Testis (tissue), 3 donors: ENCODE data around the gene GRIK5. TPM values are rescaled to one million over a fixed set of nuclear protein-coding genes. Genes with fewer than 3 reads are reported as not detected.
"Not testable (repeated sequence)": the region's sequence is repeated elsewhere in the genome, so short reads cannot be mapped to it uniquely, and the experiment has no call there.

Experiments
- DNase-seq: peaks from one replicate; pipeline ENCODE4 v3.0.0-alpha.2; 2019
- H3K27ac ChIP-seq, 2 donors: fragments of 200-600 bp; sonication (generic); one replicate each; pipeline ENCODE4 v1.5.1; 2019
- H3K27me3 ChIP-seq: fragments of 200-600 bp; sonication (generic); one replicate; pipeline ENCODE4 v1.5.1; 2019
- H3K36me3 ChIP-seq: fragments of 200-600 bp; sonication (generic); one replicate; pipeline ENCODE4 v1.5.1; 2017; ENCODE audit warnings: low read depth; ENCODE audit errors: missing control alignments
- H3K4me1 ChIP-seq: fragments of 200-600 bp; sonication (generic); one replicate; pipeline ENCODE4 v1.5.1; 2019
- H3K4me3 ChIP-seq, 2 donors: fragments of 200-600 bp; sonication (generic); one replicate each; pipeline ENCODE4 v1.5.1; 2017 to 2019
- H3K9me3 ChIP-seq: fragments of 200-600 bp; sonication (generic); one replicate; pipeline ENCODE4 v1.5.1; 2017
- POLR2A ChIP-seq: fragments of 450-650 bp; IDR thresholded peaks from one replicate; pipeline ENCODE4 v1.6.1; 2017; ENCODE audit warnings: antibody characterized with exemption, mild to moderate bottlenecking, moderate library complexity
- WGBS, 2 donors: methylation state at CpG; one replicate each; pipeline ENCODE4 v1.1.5; 2018; 5-methylcytosine and 5-hydroxymethylcytosine counted together
- intact Hi-C: fragments of 100-400 bp; cut with DNase I; formaldehyde crosslinking; loops from one replicate; pipeline ENCODE4 v1.15.1; 2023; ENCODE audit warnings: low total_unique reads
- polyA plus RNA-seq: library from polyadenylated mRNA; stranded (reverse); fragments of 350-450 nt; fragmentation: Illumina TruSeq; extraction: RNeasy Lipid Tissue Mini Kit (QIAGEN cat#74804); gene quantifications from one replicate; pipeline ENCODE4 v1.2.3, GENCODE V29; 2014; ENCODE audit warnings: low read depth, low replicate concordance; ENCODE audit not compliant: insufficient read depth
- total RNA-seq, 2 donors: library from RNA; depleted of rRNA; stranded (reverse); fragments of >200 nt; gene quantifications; one replicate each; pipeline ENCODE4 v1.2.3, GENCODE V29; 2016
- TF ChIP-seq, protein P1 (sequence below), 3 experiments: fragments of 450-650 bp in 2 of 3; fragments of 200-600 bp in 1 of 3; sonication (generic) in 1 of 3; IDR thresholded peaks; one replicate each; pipeline ENCODE4 v1.5.1; 2016 to 2019; ENCODE audit warnings: antibody characterized with exemption in 3 of 3, mild to moderate bottlenecking in 2 of 3, moderate library complexity in 1 of 3

GRIK5 gene
- total and polyA plus RNA-seq, 3 donors from 2014 or later = 31.7 to 87.4 (median 43.8) TPM

DNA sequence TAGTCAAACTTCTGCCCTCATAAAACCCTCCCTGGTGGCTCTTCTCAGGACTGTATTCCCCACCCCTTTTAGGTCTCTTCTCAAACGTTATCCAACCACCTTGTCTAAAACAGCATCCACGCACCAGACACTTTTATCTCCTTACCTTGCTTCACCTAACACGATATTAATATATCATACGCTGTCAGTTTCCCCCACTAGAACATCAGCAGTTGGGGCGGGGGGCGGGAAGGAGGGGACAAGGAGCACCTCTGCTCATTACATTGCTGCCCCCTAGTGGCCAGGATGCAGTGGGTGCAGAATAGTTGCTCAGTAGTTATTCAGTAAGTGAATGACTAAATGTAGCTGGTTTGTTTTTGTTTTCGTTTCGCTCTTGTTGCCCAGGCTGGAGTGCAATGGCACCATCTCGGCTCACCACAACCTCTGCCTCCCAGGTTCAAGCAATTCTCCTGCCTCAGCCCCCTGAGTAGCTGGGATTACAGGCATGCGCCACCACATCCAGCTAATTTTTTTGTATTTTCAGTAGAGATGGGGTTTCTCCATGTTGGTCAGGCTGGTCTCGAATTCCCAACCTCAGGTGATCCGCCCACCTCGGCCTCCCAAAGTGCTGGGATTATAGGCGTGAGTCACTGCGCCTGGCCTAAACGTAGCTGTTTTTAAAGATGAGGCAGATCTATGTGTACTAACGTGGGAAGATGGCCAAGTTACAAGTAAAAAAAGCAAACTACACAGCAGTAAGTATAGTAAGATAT, 35.2 kb downstream of the GRIK5 start:
- H3K9me3 ChIP-seq, H3K4me1 ChIP-seq, H3K36me3 ChIP-seq, intact Hi-C loops, H3K27ac ChIP-seq, H3K4me3 ChIP-seq, H3K27me3 ChIP-seq: not testable (repeated sequence)
- DNase-seq = peak; percentile 72
- WGBS, 2 donors = 51 to 61% methylated on average over 17 of the region's 17 CpGs
- TF ChIP-seq, protein P1, sequence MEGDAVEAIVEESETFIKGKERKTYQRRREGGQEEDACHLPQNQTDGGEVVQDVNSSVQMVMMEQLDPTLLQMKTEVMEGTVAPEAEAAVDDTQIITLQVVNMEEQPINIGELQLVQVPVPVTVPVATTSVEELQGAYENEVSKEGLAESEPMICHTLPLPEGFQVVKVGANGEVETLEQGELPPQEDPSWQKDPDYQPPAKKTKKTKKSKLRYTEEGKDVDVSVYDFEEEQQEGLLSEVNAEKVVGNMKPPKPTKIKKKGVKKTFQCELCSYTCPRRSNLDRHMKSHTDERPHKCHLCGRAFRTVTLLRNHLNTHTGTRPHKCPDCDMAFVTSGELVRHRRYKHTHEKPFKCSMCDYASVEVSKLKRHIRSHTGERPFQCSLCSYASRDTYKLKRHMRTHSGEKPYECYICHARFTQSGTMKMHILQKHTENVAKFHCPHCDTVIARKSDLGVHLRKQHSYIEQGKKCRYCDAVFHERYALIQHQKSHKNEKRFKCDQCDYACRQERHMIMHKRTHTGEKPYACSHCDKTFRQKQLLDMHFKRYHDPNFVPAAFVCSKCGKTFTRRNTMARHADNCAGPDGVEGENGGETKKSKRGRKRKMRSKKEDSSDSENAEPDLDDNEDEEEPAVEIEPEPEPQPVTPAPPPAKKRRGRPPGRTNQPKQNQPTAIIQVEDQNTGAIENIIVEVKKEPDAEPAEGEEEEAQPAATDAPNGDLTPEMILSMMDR (IDR thresholded peaks at IDR 0.05) = peak; percentile 43 to 90 (median 58)

DNA sequence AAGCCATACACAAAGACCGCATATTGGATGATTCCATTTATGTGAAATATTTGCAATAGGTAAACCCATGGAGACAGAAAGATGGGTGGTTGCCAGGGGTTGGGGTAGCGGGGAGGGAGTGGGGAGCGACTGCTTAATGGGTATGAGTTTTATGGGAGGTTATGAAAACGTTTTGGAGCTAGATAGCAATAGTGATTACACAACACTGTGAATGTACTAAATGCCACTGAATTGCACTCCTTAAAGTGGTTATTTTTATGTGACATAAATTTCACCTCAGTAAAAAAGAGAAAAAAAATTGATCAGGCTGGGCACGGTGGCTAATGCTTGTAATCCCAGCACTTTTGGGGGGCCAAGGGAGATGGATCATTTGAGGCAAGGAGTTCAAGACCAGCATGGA, 36.6 kb downstream of the GRIK5 start:
- WGBS, 2 donors = 71 to 80% methylated on average over 5 of the region's 5 CpGs

DNA sequence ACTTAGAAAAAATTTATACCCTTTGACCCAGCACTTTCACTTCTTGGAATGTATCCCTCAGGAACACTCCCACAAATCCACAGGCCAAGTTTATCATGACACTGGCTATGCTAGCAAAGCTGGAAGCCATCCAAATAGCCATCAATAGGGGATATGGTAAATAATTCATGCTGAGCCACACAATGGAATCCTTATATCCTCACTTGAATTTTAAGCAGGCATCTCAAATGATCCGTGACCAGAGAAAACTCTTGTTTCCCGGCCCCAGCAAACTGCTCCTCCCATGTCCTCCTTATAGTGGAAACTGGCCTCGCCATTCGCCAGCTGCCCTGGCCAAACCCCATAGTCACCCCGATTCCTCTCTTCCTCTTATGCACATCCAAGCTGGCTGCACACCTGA, 37.6 kb downstream of the GRIK5 start:
- 55 to 73% methylated on average over 5 of the region's 5 CpGs for WGBS, 2 donors
- intact Hi-C loops = no loop called here

More for the DNA sequence above, 36.6 kb downstream of the GRIK5 start:
- H3K9me3 ChIP-seq = no peaks in the 10 kb centered on the region
- H3K4me1 ChIP-seq = no peaks in the 10 kb centered on the region
- no peak for DNase-seq
- H3K27me3 ChIP-seq = no peaks in the 10 kb centered on the region
- H3K4me3 ChIP-seq = no peak overlapping the region
- H3K36me3 ChIP-seq = no peaks in the 10 kb centered on the region
- intact Hi-C loops = no loop called here
- TF ChIP-seq POLR2A = no peak
- TF ChIP-seq, protein P1 (IDR thresholded peaks at IDR 0.05) = no peak
- no peak overlapping the region for H3K27ac ChIP-seq

DNA sequence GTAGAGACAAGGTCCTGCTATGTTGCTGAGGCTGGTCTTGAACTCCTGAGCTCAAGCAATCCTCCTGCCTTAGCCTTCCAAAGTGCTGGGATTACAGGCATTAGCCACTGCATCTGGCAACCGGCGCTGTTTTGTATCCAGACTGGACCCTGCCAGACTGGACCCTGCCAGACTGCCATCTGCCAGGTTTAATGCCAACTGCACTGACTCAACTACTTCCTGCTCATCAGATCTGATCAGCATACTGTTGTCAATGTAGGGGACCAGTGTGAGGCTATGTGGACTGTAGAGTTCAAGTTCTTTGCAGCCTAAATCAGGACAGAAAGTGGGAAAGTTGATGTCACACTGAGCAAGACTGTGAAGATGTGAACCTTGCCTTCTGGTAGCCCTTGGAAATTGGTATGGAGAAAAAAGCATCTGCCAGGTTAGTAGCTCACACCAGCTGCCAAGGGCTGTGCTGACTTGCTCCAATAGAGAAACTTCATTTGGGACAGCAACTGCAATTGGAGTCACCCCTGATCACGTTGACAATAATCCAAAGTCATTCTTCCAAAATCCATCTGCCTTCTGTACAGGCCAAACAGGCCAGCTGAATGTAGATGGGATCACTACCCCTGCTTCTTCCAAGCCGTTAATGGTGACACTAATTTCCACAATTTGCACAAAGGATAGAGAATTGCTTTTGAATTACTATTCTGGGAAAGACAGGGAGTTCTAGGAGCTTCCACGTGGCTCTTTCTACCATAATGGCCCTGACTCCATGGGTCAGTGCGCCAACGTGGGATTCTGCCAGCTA, 39.2 kb downstream of the GRIK5 start:
- WGBS, 2 donors = 81 to 89% methylated on average over 7 of the region's 7 CpGs
- no peak for DNase-seq
- Histone ChIP-seq H3K9me3 (no peaks in the 10 kb centered on the region), H3K4me3 (no peak overlapping the region), H3K36me3 (no peaks in the 10 kb centered on the region), H3K4me1 (no peaks in the 10 kb centered on the region), H3K27ac (no peak overlapping the region), H3K27me3 (no peaks in the 10 kb centered on the region)
- TF ChIP-seq, protein P1 (IDR thresholded peaks at IDR 0.05) = no peak
- intact Hi-C loops = no loop called here

More for the DNA sequence above, 37.6 kb downstream of the GRIK5 start:
- TF ChIP-seq, protein P1 (IDR thresholded peaks at IDR 0.05) = no peak
- TF ChIP-seq POLR2A = no peak
- Histone ChIP-seq H3K4me3 (no peak overlapping the region), H3K9me3 (no peaks in the 10 kb centered on the region), H3K27me3 (no peaks in the 10 kb centered on the region), H3K27ac (no peak overlapping the region), H3K4me1 (no peaks in the 10 kb centered on the region), H3K36me3 (no peaks in the 10 kb centered on the region)
- no peak for DNase-seq
